Mucosa of stomach (tissue), 1 donor: ENCODE data around the gene ZDHHC19.
"Not testable (repeated sequence)": the region's sequence is repeated elsewhere in the genome, so short reads cannot be mapped to it uniquely, and the experiment has no call there.

ENCODE experiments used
- H3K27me3 ChIP-seq: one replicate; pipeline ENCODE4 v1.7.0; 2013; ENCODE audit warnings: mild to moderate bottlenecking, low read length; ENCODE audit not compliant: control insufficient read depth, insufficient read depth
- H3K36me3 ChIP-seq: one replicate; pipeline ENCODE4 v1.7.0; 2013; ENCODE audit warnings: low read length; ENCODE audit not compliant: control insufficient read depth, insufficient read depth
- H3K4me1 ChIP-seq: one replicate; pipeline ENCODE4 v1.7.0; 2013; ENCODE audit warnings: mild to moderate bottlenecking, low read length; ENCODE audit not compliant: control insufficient read depth, insufficient read depth
- H3K4me3 ChIP-seq: one replicate; pipeline ENCODE4 v1.7.0; 2013; ENCODE audit warnings: low read length
- H3K9ac ChIP-seq: one replicate; pipeline ENCODE4 v1.7.0; 2013; ENCODE audit warnings: mild to moderate bottlenecking, low read length, moderate library complexity
- H3K9me3 ChIP-seq: one replicate; pipeline ENCODE4 v1.7.0; 2013; ENCODE audit warnings: mild to moderate bottlenecking, low read length, moderate library complexity; ENCODE audit not compliant: control insufficient read depth
- donor health status: Pancreatic carcinoma.

ZDHHC19 gene

DNA sequence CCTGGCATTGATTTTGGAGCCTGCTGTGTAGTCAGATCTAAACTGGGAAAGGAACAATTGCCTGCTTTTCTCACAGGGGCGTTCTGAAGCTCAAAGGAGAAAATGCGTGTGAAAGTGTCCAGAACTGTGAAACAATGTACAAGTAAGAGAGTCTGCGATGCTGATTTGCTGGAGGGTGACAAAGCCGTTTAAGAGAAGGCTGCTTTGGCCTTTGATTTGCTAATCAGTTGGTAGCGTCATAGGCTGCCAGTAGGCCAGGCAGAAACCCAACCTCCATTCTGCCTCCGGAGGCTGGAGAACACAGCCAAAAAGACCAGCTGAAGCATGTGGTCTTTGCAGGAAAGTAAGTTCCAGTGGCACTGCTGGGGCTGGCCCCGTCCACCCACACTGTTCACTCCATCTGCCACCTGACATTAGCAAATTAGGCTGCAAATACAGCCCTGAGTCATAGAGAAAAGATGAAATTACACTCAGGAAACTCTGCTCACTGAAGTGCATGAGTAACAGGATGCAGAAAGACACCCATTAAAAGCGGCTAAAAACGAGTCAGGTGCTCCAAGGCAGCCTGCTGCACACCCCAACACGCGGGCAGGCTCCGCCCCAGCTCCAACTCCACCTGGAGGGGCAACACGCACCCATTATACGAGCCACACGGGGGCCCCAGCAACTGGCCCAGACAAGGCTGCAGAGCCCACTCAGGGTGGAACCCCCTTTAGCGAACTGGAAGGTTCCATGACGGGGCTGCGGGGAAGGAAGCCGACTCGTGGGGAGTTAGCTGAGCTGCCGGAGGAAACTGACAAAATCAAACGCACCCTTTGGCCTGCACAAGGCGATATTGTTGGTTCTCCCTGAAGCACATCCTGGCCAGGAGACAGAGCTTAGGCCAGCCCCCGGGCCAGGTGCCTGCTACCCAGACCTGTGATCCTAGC lies 31.6 kb downstream of the ZDHHC19 start:
- Histone ChIP-seq H3K4me1 (peaks cover 36% of the 10 kb centered on the region), H3K27me3 (no peaks in the 10 kb centered on the region), H3K9me3 (no peaks in the 10 kb centered on the region), H3K4me3 (no peak overlapping the region), H3K36me3 (no peaks in the 10 kb centered on the region), H3K9ac (no peak overlapping the region)

DNA sequence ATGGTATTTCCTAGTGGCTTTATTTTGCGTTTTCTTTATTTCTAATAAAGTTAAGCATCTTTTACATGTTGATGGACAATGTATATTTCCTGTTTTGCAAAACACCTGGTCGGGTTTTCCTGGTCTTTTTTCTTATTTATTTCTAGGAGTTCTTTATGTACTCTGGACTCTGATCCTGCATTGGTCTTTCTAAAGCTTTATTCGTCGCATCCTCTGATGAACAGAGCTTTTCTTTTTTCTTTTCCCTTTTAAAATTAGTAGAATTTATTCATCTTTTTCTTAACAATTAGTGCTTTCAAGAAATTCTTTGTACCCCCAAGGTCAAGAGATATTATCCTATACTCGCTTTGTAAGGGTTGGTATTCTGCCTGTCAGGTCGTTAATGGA lies 32.2 kb downstream of the ZDHHC19 start:
- Histone ChIP-seq H3K4me3 (no peak overlapping the region), H3K9me3 (no peaks in the 10 kb centered on the region), H3K36me3 (no peaks in the 10 kb centered on the region), H3K4me1 (peaks cover 36% of the 10 kb centered on the region), H3K27me3 (no peaks in the 10 kb centered on the region), H3K9ac (no peak overlapping the region)

DNA sequence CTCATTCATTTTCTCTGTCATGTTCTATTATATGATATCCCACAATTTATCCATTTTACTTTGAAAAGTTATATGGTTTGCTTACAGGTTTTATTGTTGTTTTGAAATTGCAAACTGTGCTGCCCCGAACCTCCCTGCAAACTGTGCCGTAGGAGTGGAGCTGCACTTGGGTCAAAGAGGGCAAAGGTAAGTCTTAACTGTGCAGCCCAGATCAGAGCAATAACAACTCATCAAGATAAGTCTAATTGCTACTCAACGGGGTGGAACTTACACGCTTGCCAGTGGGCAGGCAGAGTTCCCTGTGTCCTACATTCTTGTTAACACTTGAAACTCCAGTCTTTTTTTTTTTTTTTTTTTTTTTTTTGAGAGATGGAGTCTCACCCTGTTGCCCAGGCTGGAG lies 33.2 kb downstream of the ZDHHC19 start:
- no peaks in the 10 kb centered on the region for H3K36me3 ChIP-seq
- peaks cover 27% of the 10 kb centered on the region for H3K4me1 ChIP-seq
- no peaks in the 10 kb centered on the region for H3K9me3 ChIP-seq
- no peak overlapping the region for H3K9ac ChIP-seq
- no peaks in the 10 kb centered on the region for H3K27me3 ChIP-seq
- H3K4me3 ChIP-seq = no peak overlapping the region

DNA sequence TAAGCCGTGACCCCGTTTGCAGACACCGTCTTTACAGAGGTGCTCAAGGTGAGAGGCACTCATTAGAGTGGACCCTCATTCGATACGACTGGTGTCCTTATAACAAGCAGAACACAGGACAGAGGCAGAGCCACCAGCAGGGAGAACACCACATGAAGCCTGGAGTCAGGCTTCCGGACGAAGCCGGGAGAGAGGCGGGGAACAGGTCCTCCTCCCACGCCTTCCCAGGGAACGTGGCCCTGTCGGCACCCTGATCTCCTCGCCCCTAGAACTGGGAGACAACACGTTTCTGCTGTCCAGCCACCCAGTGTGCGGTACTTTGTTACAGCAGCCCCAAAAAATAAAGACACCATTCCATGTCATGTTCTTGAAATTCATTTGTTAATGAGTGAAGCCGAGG lies 33.6 kb downstream of the ZDHHC19 start:
- no peaks in the 10 kb centered on the region for H3K9me3 ChIP-seq
- H3K36me3 ChIP-seq = no peaks in the 10 kb centered on the region
- H3K9ac ChIP-seq = no peak overlapping the region
- H3K27me3 ChIP-seq = no peaks in the 10 kb centered on the region
- H3K4me1 ChIP-seq = peaks cover 23% of the 10 kb centered on the region
- H3K4me3 ChIP-seq = no peak overlapping the region

DNA sequence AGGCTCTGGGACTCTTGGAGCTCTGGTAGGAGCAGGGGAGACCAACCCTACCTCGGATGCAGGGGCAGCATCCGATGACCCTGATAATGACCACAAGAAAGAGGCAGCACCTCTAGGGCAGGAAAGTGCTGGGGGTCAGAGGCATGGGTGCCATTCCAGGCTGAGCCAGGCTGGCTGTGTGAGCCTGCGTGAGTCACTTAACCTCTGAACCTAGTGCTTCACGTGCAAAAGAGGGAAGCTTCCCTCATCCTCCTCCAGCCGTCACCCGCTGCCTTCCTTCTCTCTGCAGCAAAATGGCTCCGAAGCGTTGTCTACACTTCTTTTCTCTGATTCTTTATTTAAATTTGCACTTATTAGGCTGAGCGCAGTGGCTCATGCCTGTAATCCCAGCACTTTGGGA lies 35.5 kb downstream of the ZDHHC19 start:
- no peaks in the 10 kb centered on the region for H3K9me3 ChIP-seq
- no peak overlapping the region for H3K4me3 ChIP-seq
- H3K27me3 ChIP-seq = no peaks in the 10 kb centered on the region
- H3K9ac ChIP-seq = no peak overlapping the region
- peaks cover 23% of the 10 kb centered on the region for H3K4me1 ChIP-seq
- no peaks in the 10 kb centered on the region for H3K36me3 ChIP-seq

DNA sequence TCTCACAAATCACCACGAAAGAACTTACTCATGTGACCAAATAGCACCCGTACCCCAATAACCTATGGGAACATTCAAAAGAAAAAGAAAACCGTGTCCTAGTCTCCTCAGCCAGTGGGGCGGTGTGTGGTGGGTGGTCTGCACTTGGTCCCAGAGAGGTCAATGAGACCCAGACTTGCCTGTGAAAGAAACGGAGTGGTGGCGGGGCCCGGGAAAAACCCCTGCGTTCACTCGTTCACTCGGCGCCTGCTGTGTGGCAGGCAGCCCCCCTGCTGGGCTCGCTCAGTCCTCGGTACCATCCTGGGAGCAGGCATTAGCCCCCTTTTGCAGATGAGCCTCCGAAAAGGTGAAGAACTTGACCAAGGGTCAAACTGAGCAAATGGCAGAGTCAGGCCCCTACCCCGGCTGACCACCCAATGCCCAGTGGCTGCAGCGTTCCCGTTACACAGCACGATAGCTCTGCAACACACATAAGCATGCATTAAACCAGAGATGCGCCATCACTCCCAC lies 36.0 kb downstream of the ZDHHC19 start:
- H3K27me3 ChIP-seq = no peaks in the 10 kb centered on the region
- no peaks in the 10 kb centered on the region for H3K9me3 ChIP-seq
- H3K9ac ChIP-seq = no peak overlapping the region
- H3K36me3 ChIP-seq = no peaks in the 10 kb centered on the region
- peaks cover 23% of the 10 kb centered on the region for H3K4me1 ChIP-seq
- no peak overlapping the region for H3K4me3 ChIP-seq

DNA sequence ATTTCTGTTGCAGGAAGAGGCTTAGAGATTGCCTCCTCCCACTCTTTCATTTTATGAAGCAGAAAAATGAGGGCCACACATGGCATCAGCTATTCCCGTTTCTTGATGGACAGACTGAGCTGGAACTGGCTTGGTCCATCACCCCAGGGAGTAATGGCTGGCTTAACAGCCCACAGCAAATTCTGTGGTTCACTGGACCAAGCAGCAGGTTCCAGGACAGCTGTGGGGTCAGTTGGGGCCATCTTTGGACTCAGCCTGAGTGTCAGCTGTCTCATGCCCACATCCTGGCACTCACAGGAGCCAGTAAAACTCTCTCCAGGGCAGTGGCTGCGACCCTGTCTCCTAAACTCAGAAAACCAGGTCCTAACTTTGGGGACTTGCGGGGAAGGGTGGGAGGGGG lies 36.5 kb downstream of the ZDHHC19 start:
- Histone ChIP-seq H3K9ac (no peak overlapping the region), H3K4me1 (peaks cover 18% of the 10 kb centered on the region), H3K4me3 (no peak overlapping the region), H3K36me3 (no peaks in the 10 kb centered on the region), H3K9me3 (no peaks in the 10 kb centered on the region), H3K27me3 (no peaks in the 10 kb centered on the region)

DNA sequence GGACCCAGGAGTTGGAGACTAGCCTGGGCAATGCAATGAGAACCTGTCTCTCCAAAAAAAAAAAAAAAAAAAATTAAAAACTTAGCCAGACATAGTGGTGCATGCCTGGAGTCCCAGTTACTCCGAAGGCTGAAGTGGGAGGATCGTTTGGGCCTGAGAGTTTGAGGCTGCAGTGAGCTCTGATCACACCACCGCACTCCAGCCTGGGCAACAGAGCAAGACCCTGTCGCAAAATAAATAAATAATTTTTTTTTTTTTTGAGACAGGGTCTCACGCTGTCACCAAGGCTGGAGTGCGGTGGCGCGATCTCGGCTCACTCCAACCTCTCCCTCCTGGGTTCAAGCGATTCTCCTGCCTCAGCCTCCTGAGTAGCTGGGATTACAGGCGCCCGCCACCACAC lies 40.9 kb downstream of the ZDHHC19 start:
- not testable (repeated sequence) for H3K36me3 ChIP-seq, H3K9ac ChIP-seq, H3K4me3 ChIP-seq, H3K9me3 ChIP-seq, H3K27me3 ChIP-seq, H3K4me1 ChIP-seq

DNA sequence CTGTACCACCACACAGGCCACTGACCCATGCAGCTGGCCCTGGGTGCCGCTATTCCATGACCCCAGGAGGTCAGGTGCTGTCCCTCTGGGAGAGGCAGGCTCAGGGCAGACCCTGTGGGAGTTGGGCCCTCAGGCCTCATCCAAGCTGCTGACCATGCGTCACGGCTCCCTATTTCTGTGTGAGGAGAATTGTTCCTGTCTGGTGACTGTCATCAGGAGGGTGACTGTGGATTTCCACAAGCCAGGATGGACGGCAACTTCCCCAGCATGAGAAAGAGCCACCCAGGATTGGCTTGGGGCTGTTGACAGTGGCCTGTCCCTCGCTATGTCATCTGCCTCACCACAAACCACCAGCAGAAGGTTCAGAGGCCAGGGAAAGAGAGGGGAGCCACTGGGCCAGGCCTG lies 41.4 kb downstream of the ZDHHC19 start:
- no peaks in the 10 kb centered on the region for H3K27me3 ChIP-seq
- H3K4me1 ChIP-seq = peaks cover 12% of the 10 kb centered on the region
- no peaks in the 10 kb centered on the region for H3K9me3 ChIP-seq
- H3K9ac ChIP-seq = no peak overlapping the region
- no peak overlapping the region for H3K4me3 ChIP-seq
- no peaks in the 10 kb centered on the region for H3K36me3 ChIP-seq

DNA sequence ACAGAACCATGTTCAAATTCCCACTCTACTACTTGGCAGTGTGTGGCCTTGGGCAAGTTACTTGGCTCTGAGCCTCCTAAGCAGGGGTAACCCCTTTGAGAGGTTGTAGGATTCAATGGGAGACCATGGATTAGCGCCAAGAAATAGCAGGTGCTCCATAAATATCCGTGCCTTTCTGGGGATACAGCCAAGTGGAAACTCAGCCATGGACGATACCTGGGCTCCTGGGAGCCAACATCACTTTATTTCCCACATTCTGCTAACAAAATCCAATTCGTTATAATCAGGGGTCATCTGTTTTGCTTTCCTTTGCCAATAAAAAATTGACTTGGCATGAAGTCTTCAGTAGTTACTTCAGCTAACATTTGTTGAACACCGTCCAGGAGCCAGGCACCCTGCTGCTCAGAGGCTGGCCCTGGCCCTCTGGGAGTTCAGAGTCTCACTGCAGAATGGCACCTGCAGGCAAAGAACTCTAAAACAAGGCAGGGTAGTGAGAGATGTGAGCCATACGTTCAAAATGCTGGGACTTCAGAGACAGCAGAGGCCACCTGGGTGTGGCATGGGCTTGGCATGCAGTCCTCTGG lies 42.3 kb downstream of the ZDHHC19 start:
- Histone ChIP-seq H3K4me1 (peaks cover 21% of the 10 kb centered on the region), H3K9me3 (no peaks in the 10 kb centered on the region), H3K36me3 (no peaks in the 10 kb centered on the region), H3K9ac (peak overlapping the region; percentile 28), H3K27me3 (no peaks in the 10 kb centered on the region), H3K4me3 (no peak overlapping the region)

DNA sequence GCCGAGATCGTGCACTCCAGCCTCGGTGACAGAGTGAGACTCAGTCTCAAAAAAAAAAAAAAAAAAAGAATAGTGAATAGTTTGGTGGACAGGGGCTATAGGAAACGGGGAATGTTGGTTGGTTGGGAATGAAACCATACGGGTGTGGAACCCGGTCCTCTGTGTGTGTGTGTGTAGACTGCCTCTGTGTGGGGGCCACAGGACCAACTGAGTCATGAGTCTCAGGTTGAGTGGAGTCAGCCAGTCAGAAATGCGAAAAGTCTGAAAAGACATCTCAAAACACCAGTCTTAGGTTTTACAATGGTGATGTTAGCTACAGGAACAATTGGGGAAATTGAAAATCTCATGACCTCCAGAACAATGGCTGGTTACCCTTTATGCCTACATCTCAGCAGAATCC lies 44.5 kb downstream of the ZDHHC19 start:
- Histone ChIP-seq H3K9me3 (no peaks in the 10 kb centered on the region), H3K9ac (no peak overlapping the region), H3K4me3 (no peak overlapping the region)

DNA sequence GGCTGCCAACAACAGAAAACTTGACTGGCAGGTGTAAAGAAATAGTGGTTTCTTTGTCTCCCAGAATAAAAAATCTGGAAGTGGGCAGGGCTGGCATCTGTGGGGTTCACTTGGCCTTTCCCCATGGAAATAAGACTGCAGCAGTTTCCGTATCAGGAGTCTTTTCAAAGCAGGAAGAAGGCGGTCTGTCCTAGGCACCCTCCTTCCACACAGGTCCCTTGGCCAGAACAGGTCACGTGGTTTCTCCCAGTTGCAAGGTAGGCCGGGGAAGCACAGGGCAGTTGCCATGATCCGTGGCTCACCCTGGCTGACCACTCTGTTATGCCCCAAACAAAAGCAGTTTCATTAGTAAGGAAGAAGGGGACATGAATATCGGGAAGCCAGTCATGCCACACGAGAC lies 45.4 kb downstream of the ZDHHC19 start:
- H3K27me3 ChIP-seq = no peaks in the 10 kb centered on the region
- no peaks in the 10 kb centered on the region for H3K9me3 ChIP-seq
- no peaks in the 10 kb centered on the region for H3K36me3 ChIP-seq
- H3K9ac ChIP-seq = no peak overlapping the region
- H3K4me3 ChIP-seq = no peak overlapping the region
- peaks cover 29% of the 10 kb centered on the region for H3K4me1 ChIP-seq

More for the DNA sequence above, 44.5 kb downstream of the ZDHHC19 start:
- H3K27me3 ChIP-seq = no peaks in the 10 kb centered on the region
- H3K36me3 ChIP-seq = no peaks in the 10 kb centered on the region
- H3K4me1 ChIP-seq = peaks cover 29% of the 10 kb centered on the region
